CD4-positive, alpha-beta T cell (primary cell): ENCODE data around the gene DDX28. TPM values are rescaled to one million over a fixed set of nuclear protein-coding genes. Genes with fewer than 3 reads are reported as not detected.

Experiments used
- ATAC-seq: fragments of 200-7000 bp; cut with Tn5 transposase; one replicate; pipeline ENCODE4 v1.10.0; 2022; ENCODE audit warnings: mild to moderate bottlenecking; ENCODE audit not compliant: poor library complexity
- CTCF ChIA-PET: fragments of 350-600 bp; sonication (Branson Sonifier 250); formaldehyde crosslinking; loops from one replicate; lab custom pipeline; 2021; ENCODE audit warnings: antibody characterized with exemption, inconsistent platforms; lab: Charles Lee
- POLR2A ChIA-PET: fragments of 350-600 bp; sonication (Branson Sonifier 250); formaldehyde crosslinking; loops from one replicate; lab custom pipeline; 2021; ENCODE audit warnings: antibody characterized with exemption, inconsistent platforms; lab: Charles Lee
- DNase-seq, 14 experiments: peaks; one replicate each; pipeline ENCODE4 v3.0.0-alpha.2; 2013 to 2020; ENCODE audit warnings: mixed read lengths in 2 of 14
- H3K27ac ChIP-seq, 2 donors: one replicate each; pipeline versions ENCODE4 v1.5.1 to v1.7.0; 2013; ENCODE audit warnings: low read length in 2 of 2, low read depth in 1 of 2, mild to moderate bottlenecking in 1 of 2
- H3K27me3 ChIP-seq, 2 experiments: 1 replicate in 1 of 2; 2 replicates in 1 of 2; pipeline versions ENCODE4 v1.6.1 to v1.7.0; 2013; ENCODE audit warnings: low read length in 2 of 2, control low read depth in 1 of 2, mild to moderate bottlenecking in 1 of 2, moderate library complexity in 1 of 2; ENCODE audit not compliant: insufficient read depth in 2 of 2, control insufficient read depth in 1 of 2
- H3K36me3 ChIP-seq: one replicate; pipeline ENCODE4 v1.6.1; 2013; ENCODE audit warnings: low read length, control low read depth; ENCODE audit not compliant: insufficient read depth
- H3K4me1 ChIP-seq: one replicate; pipeline ENCODE4 v1.6.1; 2013; ENCODE audit warnings: low read length, control low read depth; ENCODE audit not compliant: insufficient read depth
- H3K4me3 ChIP-seq: one replicate; pipeline ENCODE4 v1.5.1; 2013; ENCODE audit warnings: mild to moderate bottlenecking, low read length, moderate library complexity
- H3K9me3 ChIP-seq, 2 experiments: 1 replicate in 1 of 2; 2 replicates in 1 of 2; pipeline versions ENCODE4 v1.6.1 to v1.7.0; 2013; ENCODE audit warnings: low read length in 2 of 2, mild to moderate bottlenecking in 2 of 2, control low read depth in 1 of 2, moderate library complexity in 1 of 2; ENCODE audit not compliant: control insufficient read depth in 1 of 2, insufficient read depth in 1 of 2
- H3K27ac Mint-ChIP-seq: one replicate; pipeline ENCODE4 v1.8.0; 2020; ENCODE audit warnings: mixed read lengths
- H3K27me3 Mint-ChIP-seq: one replicate; pipeline ENCODE4 v1.8.0; 2021; ENCODE audit warnings: mixed read lengths
- H3K36me3 Mint-ChIP-seq: one replicate; pipeline ENCODE4 v1.8.0; 2021; ENCODE audit warnings: low read depth, mixed read lengths
- H3K4me1 Mint-ChIP-seq: one replicate; pipeline ENCODE4 v1.8.0; 2021; ENCODE audit warnings: low read depth, mixed read lengths
- H3K4me3 Mint-ChIP-seq: one replicate; pipeline ENCODE4 v1.8.0; 2020; ENCODE audit warnings: mild to moderate bottlenecking, mixed read lengths
- H3K9me3 Mint-ChIP-seq: one replicate; pipeline ENCODE4 v1.8.0; 2020; ENCODE audit warnings: mixed read lengths
- intact Hi-C, 2 experiments: fragments of 100-400 bp; cut with DNase I in 1 of 2; cut with micrococcal nuclease in 1 of 2; formaldehyde crosslinking; loops; one replicate each; pipeline versions ENCODE4 v1.15.1 to v1.9.0; 2023 to 2025; cut with DNase I, micrococcal nuclease
- total RNA-seq, 174 experiments: library from RNA in 2 of 174; stranded (reverse) in 2 of 174; gene quantifications; one replicate each; pipeline ENCODE4 v1.2.3 and lab custom pipeline; 2021 to 2026
- TF ChIP-seq, protein P1 (sequence below): fragments of 200-600 bp; IDR thresholded peaks from one replicate; pipeline ENCODE4 v1.8.0; 2022; ENCODE audit warnings: antibody characterized with exemption, mild to moderate bottlenecking

DDX28 gene
- total RNA-seq, 2 experiments from 2014 or later = 18.9 to 19.4 TPM

DNA sequence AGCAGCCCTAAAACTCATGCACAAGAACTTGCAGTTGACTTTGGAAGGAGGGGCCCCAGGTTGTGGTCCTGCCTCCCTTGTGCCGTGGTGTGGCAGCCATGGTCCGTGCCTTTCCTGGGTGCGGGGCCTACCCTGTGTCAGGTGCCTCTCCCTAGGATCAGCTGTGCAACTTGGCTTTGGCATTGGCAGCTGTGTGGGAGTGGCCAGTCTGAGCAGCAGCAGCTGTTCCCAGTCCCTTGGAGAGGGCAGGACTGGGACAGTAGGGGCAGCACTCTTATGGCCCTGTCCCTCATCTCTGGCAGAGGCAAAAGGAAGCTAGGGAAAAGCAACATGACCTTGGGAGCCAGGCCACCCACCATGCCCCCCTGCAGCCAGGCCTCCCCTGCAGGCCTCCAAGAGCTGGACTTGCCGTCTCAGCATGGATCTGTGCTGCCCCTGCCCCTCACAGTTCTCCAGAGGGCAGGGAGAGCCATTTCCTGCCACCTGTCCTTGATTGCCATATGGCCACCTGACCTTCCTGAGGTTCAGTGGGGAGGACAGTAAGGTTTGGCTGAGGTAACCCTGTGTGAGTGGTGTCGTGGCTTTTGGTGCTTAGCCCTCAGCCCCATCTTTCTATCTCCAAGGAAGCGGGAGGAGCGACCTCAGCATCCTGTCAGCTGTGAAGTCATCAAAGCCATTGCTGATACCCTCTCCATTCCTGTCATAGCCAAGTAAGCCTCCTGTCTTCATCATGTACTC lies 46.6 kb upstream of the DDX28 start:
- H3K27me3 ChIP-seq = no peaks in the 10 kb centered on the region
- peak overlapping the region; percentile 57 to 65 for H3K27ac ChIP-seq
- H3K36me3 ChIP-seq = peaks cover 29% of the 10 kb centered on the region
- H3K4me3 ChIP-seq = peak overlapping the region; percentile 26
- intact Hi-C loops = loop anchor here in 1 of 2 experiments (10.0 kb wide), 1 partner anchor 165 kb away; the partner anchor contains the start of gene ESRP2
- H3K4me1 Mint-ChIP-seq = peaks cover 90% of the 10 kb centered on the region
- TF ChIP-seq, protein P1, sequence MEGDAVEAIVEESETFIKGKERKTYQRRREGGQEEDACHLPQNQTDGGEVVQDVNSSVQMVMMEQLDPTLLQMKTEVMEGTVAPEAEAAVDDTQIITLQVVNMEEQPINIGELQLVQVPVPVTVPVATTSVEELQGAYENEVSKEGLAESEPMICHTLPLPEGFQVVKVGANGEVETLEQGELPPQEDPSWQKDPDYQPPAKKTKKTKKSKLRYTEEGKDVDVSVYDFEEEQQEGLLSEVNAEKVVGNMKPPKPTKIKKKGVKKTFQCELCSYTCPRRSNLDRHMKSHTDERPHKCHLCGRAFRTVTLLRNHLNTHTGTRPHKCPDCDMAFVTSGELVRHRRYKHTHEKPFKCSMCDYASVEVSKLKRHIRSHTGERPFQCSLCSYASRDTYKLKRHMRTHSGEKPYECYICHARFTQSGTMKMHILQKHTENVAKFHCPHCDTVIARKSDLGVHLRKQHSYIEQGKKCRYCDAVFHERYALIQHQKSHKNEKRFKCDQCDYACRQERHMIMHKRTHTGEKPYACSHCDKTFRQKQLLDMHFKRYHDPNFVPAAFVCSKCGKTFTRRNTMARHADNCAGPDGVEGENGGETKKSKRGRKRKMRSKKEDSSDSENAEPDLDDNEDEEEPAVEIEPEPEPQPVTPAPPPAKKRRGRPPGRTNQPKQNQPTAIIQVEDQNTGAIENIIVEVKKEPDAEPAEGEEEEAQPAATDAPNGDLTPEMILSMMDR = no peak
- H3K4me3 Mint-ChIP-seq = peak overlapping the region; percentile 52
- H3K27me3 Mint-ChIP-seq = no peaks in the 10 kb centered on the region
- peaks cover 23% of the 10 kb centered on the region for H3K36me3 Mint-ChIP-seq
- H3K9me3 Mint-ChIP-seq = no peaks in the 10 kb centered on the region
- H3K4me1 ChIP-seq = peaks cover 89% of the 10 kb centered on the region
- DNase-seq (peak in 11 of 14 experiments; percentile 19 to 86 (median 44)), ATAC-seq (peak; percentile 82)
- H3K9me3 ChIP-seq = no peaks in the 10 kb centered on the region
- H3K27ac Mint-ChIP-seq = peak overlapping the region; percentile 88
- POLR2A ChIA-PET = interaction anchor here (0.6 to 12.7 kb wide), 12 partner anchors 10 to 508 kb away, joined by 3 to 174 read pairs (median 4); partner anchors contain the start of genes NFATC3, RANBP10 and TSNAXIP1
- CTCF ChIA-PET = interaction anchor here (1.1 to 2.8 kb wide), 5 partner anchors 15 to 192 kb away, joined by 3 to 8 read pairs (median 4); partner anchors contain the start of gene NFATC3

DNA sequence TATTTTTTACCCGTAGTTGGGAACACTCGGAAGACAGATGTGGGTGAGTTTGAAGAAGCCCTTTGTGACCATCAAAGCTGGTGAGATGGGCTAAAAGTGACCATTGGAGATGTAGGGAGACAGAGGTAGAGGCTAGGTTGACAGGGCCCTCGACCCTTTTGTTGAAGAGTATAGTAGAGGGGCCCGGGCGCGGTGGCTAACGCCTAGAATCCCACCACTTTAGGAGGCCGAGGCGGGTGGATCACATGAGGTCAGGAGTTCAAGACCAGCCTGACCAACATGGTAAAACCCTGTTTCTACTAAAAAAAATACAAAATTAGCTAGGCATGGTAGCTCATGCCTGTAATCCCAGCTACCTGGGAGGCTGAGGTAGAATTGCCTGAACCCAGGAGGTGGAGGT lies 45.9 kb upstream of the DDX28 start:
- intact Hi-C loops = no loop called here
- Histone ChIP-seq H3K27ac (no peak overlapping the region), H3K36me3 (peaks cover 24% of the 10 kb centered on the region), H3K4me1 (peaks cover 89% of the 10 kb centered on the region), H3K9me3 (no peaks in the 10 kb centered on the region), H3K27me3 (no peaks in the 10 kb centered on the region), H3K4me3 (no peak overlapping the region)
- CTCF ChIA-PET = interaction anchor here (0.7 to 2.8 kb wide), 6 partner anchors 16 to 185 kb away, joined by 3 to 8 read pairs (median 3); no protein-coding TSS in a partner anchor
- Mint-ChIP-seq H3K9me3 (no peaks in the 10 kb centered on the region), H3K36me3 (peaks cover 16% of the 10 kb centered on the region), H3K4me1 (peaks cover 90% of the 10 kb centered on the region), H3K4me3 (no peak overlapping the region), H3K27ac (no peak overlapping the region), H3K27me3 (no peaks in the 10 kb centered on the region)
- POLR2A ChIA-PET = interaction anchor here (0.8 to 12.7 kb wide), 6 partner anchors 11 to 133 kb away, joined by 3 to 174 read pairs (median 4); partner anchors contain the start of gene NFATC3
- TF ChIP-seq, protein P1 = no peak
- DNase-seq (no peak), ATAC-seq (no peak)

DNA sequence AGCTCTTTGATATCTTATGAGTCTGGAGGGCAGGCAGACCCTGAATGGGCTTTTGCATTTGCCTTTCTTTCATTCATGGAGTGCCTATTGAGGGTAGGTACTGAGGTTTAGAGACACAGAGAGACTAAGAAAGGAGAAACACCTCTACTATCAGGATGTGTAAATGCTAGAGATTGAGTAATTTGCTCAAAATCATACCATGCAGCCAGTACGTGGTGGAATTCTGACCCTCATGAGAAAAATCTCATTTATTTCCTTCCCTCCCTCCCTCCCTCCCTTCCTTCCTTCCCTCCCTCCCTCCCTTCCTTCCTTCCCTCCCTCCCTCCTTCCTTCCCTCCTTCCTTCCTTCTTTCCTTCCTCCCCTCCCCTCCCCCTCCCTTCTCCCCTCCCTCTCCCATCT lies 43.7 kb upstream of the DDX28 start:
- CTCF ChIA-PET = no interaction called here
- H3K27me3 ChIP-seq = no peaks in the 10 kb centered on the region
- TF ChIP-seq, protein P1 = no peak
- POLR2A ChIA-PET = interaction anchor here (1.3 to 12.7 kb wide), 3 partner anchors 8 to 19 kb away, joined by 4 to 174 read pairs (median 12); partner anchors contain the start of gene NFATC3
- H3K4me3 Mint-ChIP-seq = no peak overlapping the region
- H3K27me3 Mint-ChIP-seq = no peaks in the 10 kb centered on the region
- peak overlapping the region; percentile 50 for H3K27ac Mint-ChIP-seq
- H3K36me3 ChIP-seq = peaks cover 11% of the 10 kb centered on the region
- no peak for DNase-seq
- H3K9me3 ChIP-seq = no peaks in the 10 kb centered on the region
- H3K4me3 ChIP-seq = no peak overlapping the region
- intact Hi-C loops = no loop called here
- peaks cover 90% of the 10 kb centered on the region for H3K4me1 Mint-ChIP-seq
- no peaks in the 10 kb centered on the region for H3K9me3 Mint-ChIP-seq
- peaks cover 11% of the 10 kb centered on the region for H3K36me3 Mint-ChIP-seq
- peaks cover 90% of the 10 kb centered on the region for H3K4me1 ChIP-seq
- no peak for ATAC-seq
- H3K27ac ChIP-seq = peak overlapping the region in 1 of 2 donors; percentile 45
